Left ventricle myocardium inferior (tissue), 1 donor: ENCODE measurements around the gene RFFL. TPM values are rescaled to one million over a fixed set of nuclear protein-coding genes. Genes with fewer than 3 reads are reported as not detected.

Experiments
- DNase-seq: peaks from one replicate; pipeline ENCODE4 v3.0.0-alpha.2; 2020
- H3K27ac ChIP-seq: fragments of 200-600 bp; replicated peaks from 2 replicates; pipeline ENCODE4 v1.8.0; 2021
- H3K27me3 ChIP-seq: fragments of 200-600 bp; 2 replicates; pipeline ENCODE4 v1.8.0; 2021; ENCODE audit warnings: low read depth
- H3K36me3 ChIP-seq: fragments of 200-600 bp; 2 replicates; pipeline ENCODE4 v1.8.0; 2021
- H3K4me1 ChIP-seq: fragments of 200-600 bp; 2 replicates; pipeline ENCODE4 v1.8.0; 2021
- H3K4me3 ChIP-seq: fragments of 200-600 bp; 2 replicates; pipeline ENCODE4 v1.8.0; 2021; ENCODE audit warnings: mild to moderate bottlenecking, moderate library complexity
- H3K9me3 ChIP-seq: fragments of 200-600 bp; replicated peaks from 2 replicates; pipeline ENCODE4 v1.8.0; 2021
- intact Hi-C: fragments of 100-400 bp; cut with micrococcal nuclease; formaldehyde crosslinking; loops from one replicate; pipeline ENCODE4 v1.11.0; 2022
- total RNA-seq: library from RNA; stranded (reverse); fragmentation: NEBNext Ultra II Directional; extraction: Animal tissue kit (Norgen Biotek cat#: 25700); gene quantifications from one replicate; pipeline ENCODE4 v1.2.1, GENCODE V29; 2021
- TF ChIP-seq, protein P1 (sequence below): fragments of 200-600 bp; IDR thresholded peaks from 2 replicates; pipeline ENCODE4 v1.8.0; 2021; ENCODE audit warnings: antibody characterized with exemption, mild to moderate bottlenecking, borderline replicate concordance
- donor health status: DM: no; HTN: yes; CAD: no; lungs with severe emphysema.

The RFFL gene
- total RNA-seq, 1 donor from 2014 or later, result 10.1 TPM

DNA sequence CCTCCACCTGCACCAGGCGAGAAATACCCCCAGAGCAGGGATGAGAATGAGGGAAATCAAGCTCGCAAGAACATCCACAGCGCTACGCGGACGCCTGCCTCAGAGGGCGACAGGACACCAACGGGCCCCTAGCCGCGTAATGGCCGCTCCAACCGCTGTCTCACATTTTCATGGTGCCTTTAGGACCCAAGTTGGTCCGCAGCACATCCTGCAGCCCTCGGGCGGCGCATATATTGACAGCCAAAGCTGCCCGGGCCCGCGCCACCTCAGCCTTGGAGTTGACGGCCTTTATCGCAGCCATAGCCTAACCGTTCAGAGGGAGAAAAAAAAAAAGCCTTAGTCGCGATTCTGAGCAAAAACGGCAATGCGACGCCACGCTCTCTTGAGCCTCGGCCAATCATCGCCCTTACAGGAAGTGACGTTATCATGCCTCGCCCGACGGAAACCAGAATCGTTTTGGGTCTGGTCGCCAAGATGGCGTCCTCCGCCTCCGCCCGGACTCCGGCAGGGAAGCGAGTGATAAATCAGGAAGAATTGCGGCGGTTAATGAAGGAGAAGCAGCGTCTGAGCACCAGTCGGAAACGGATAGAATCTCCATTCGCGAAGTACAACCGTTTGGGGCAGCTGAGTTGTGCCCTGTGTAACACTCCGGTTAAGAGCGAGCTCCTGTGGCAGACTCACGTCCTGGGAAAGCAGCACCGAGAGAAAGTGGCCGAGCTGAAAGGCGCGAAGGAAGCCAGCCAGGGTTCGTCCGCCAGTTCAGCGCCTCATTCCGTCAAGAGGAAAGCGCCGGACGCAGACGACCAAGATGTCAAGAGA lies 102.2 kb downstream of the RFFL start, which contains the start of the genes CCT6B and ZNF830:
TSS of gene CCT6B (minus strand) at position 368 of the 819 bp plus-strand sequence. CDS start at position 301, 67 bp downstream.
TSS of gene ZNF830 (plus strand) at position 448 of the 819 bp plus-strand sequence. CDS start at position 475, 27 bp downstream.
- intact Hi-C loops, result no loop called here
- peak within 1 kb of the TSS; percentile 97 for H3K27ac ChIP-seq
- peak within 1 kb of the TSS; percentile 96 for H3K4me3 ChIP-seq
- peaks cover 28% of the 10 kb centered on the region for H3K36me3 ChIP-seq
- H3K27me3 ChIP-seq, result no peaks in the 10 kb centered on the region
- DNase-seq, result peak; percentile 92
- TF ChIP-seq, protein P1, sequence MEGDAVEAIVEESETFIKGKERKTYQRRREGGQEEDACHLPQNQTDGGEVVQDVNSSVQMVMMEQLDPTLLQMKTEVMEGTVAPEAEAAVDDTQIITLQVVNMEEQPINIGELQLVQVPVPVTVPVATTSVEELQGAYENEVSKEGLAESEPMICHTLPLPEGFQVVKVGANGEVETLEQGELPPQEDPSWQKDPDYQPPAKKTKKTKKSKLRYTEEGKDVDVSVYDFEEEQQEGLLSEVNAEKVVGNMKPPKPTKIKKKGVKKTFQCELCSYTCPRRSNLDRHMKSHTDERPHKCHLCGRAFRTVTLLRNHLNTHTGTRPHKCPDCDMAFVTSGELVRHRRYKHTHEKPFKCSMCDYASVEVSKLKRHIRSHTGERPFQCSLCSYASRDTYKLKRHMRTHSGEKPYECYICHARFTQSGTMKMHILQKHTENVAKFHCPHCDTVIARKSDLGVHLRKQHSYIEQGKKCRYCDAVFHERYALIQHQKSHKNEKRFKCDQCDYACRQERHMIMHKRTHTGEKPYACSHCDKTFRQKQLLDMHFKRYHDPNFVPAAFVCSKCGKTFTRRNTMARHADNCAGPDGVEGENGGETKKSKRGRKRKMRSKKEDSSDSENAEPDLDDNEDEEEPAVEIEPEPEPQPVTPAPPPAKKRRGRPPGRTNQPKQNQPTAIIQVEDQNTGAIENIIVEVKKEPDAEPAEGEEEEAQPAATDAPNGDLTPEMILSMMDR, result no peak
- peaks cover 36% of the 10 kb centered on the region for H3K4me1 ChIP-seq
- H3K9me3 ChIP-seq, result no peaks in the 10 kb centered on the region

- Histone ChIP-seq H3K4me1 (peaks cover 33% of the 10 kb centered on the region), H3K4me3 (no peak overlapping the region), H3K27me3 (no peaks in the 10 kb centered on the region), H3K27ac (no peak overlapping the region), H3K36me3 (no peaks in the 10 kb centered on the region), H3K9me3 (no peaks in the 10 kb centered on the region)
- TF ChIP-seq, protein P1, result no peak
- intact Hi-C loops, result loop anchor here (5.0 kb wide), 1 partner anchor 34 kb away; no protein-coding TSS in a partner anchor
- DNase-seq, result no peak
Measured at GRCh38 chr17:34958438-34958837, 105.1 kb downstream of the RFFL start.

Other genes with a start within 250 kb of the RFFL start
- gene CCT6B, start 102.2 kb downstream of the RFFL start, total RNA-seq, result 2.6 TPM
- 9.0 TPM for gene ZNF830, start 102.2 kb downstream of the RFFL start, total RNA-seq
- 16.5 TPM for gene LIG3, start 83.2 kb downstream of the RFFL start, total RNA-seq
- 4.6 TPM for gene RAD51D, start 56.2 kb upstream of the RFFL start, total RNA-seq
- not detected for gene FNDC8, start 57.9 kb upstream of the RFFL start, total RNA-seq
- gene NLE1, start 78.6 kb upstream of the RFFL start, total RNA-seq, result 4.2 TPM
- gene UNC45B, start 84.1 kb upstream of the RFFL start, total RNA-seq, result 205 TPM
- gene SLC35G3, start 130.7 kb upstream of the RFFL start, total RNA-seq, result not detected
- 8.6 TPM for gene SLFN5, start 179.4 kb upstream of the RFFL start, total RNA-seq